Measurements from ENCODE around the gene ENAH. TPM values are rescaled to one million over a fixed set of nuclear protein-coding genes. Genes with fewer than 3 reads are reported as not detected.
A peak's percentile ranks its signal among the peaks of the same experiment; 100 is the strongest.
"Not testable (repeated sequence)": the region's sequence is repeated elsewhere in the genome, so short reads cannot be mapped to it uniquely, and the experiment has no call there.

Gene ENAH
- total and polyA plus RNA-seq, 9 donors, result 59.4 to 178 (median 149) TPM

- WGBS (ENCODE audit: insufficient coverage), result no CpG with 5 or more reads among the region's 6 CpGs
Measured at GRCh38 chr1:225693697-225694096, 40.8 kb upstream of the ENAH start.

GRCh38 chr1:225693085-225693696, 40.3 kb upstream of the ENAH start:
- Histone ChIP-seq H3K4me3 (ENCODE audit: low read length) (no peak overlapping the region), H3K9me3 (replicated peaks; ENCODE audit: control insufficient read depth, low read depth, low read length) (no peaks in the 10 kb centered on the region), H3K36me3 (ENCODE audit: control insufficient read depth, insufficient read depth, low read length) (no peaks in the 10 kb centered on the region), H3K27ac (ENCODE audit: low read length) (no peak overlapping the region), H3K27me3 (ENCODE audit: control insufficient read depth, insufficient read depth, low read length) (no peaks in the 10 kb centered on the region), H3K4me1 (ENCODE audit: control insufficient read depth, insufficient read depth, low read length) (peaks cover 29% of the 10 kb centered on the region)
- DNase-seq, result no peak
- WGBS (ENCODE audit: insufficient coverage), result 75% methylated on average over 5 of the region's 6 CpGs

More at GRCh38 chr1:225693697-225694096, 40.8 kb upstream of the ENAH start:
- H3K27me3 ChIP-seq (ENCODE audit: control insufficient read depth, insufficient read depth, low read length); H3K27ac ChIP-seq (ENCODE audit: low read length); H3K4me3 ChIP-seq (ENCODE audit: low read length); H3K9me3 ChIP-seq (replicated peaks; ENCODE audit: control insufficient read depth, low read depth, low read length); H3K36me3 ChIP-seq (ENCODE audit: control insufficient read depth, insufficient read depth, low read length); DNase-seq: not testable (repeated sequence)
- peaks cover 32% of the 10 kb centered on the region for H3K4me1 ChIP-seq (ENCODE audit: control insufficient read depth, insufficient read depth, low read length)

GRCh38 chr1:225692517-225692879, 39.6 kb upstream of the ENAH start:
- no peak overlapping the region for H3K27ac ChIP-seq (ENCODE audit: low read length)
- H3K4me1 ChIP-seq (ENCODE audit: control insufficient read depth, insufficient read depth, low read length), result peaks cover 26% of the 10 kb centered on the region
- no peak for DNase-seq

GRCh38 chr1:225691861-225692516, 39.1 kb upstream of the ENAH start:
- Histone ChIP-seq H3K9me3 (replicated peaks; ENCODE audit: control insufficient read depth, low read depth, low read length) (no peaks in the 10 kb centered on the region), H3K4me1 (ENCODE audit: control insufficient read depth, insufficient read depth, low read length) (peaks cover 22% of the 10 kb centered on the region), H3K4me3 (ENCODE audit: low read length) (no peak overlapping the region), H3K27me3 (ENCODE audit: control insufficient read depth, insufficient read depth, low read length) (no peaks in the 10 kb centered on the region), H3K36me3 (ENCODE audit: control insufficient read depth, insufficient read depth, low read length) (no peaks in the 10 kb centered on the region), H3K27ac (ENCODE audit: low read length) (no peak overlapping the region)
- DNase-seq, result peak; percentile 25
- 92% methylated on average over 1 of the region's 4 CpGs for WGBS (ENCODE audit: insufficient coverage)

More at GRCh38 chr1:225692517-225692879, 39.6 kb upstream of the ENAH start:
- H3K27me3 ChIP-seq (ENCODE audit: control insufficient read depth, insufficient read depth, low read length), result no peaks in the 10 kb centered on the region
- no peaks in the 10 kb centered on the region for H3K9me3 ChIP-seq (replicated peaks; ENCODE audit: control insufficient read depth, low read depth, low read length)
- H3K36me3 ChIP-seq (ENCODE audit: control insufficient read depth, insufficient read depth, low read length), result no peaks in the 10 kb centered on the region
- H3K4me3 ChIP-seq (ENCODE audit: low read length), result no peak overlapping the region
- WGBS (ENCODE audit: insufficient coverage), result no CpG with 5 or more reads among the region's 1 CpG

GRCh38 chr1:225691377-225691776, 38.5 kb upstream of the ENAH start:
- H3K36me3 ChIP-seq (ENCODE audit: control insufficient read depth, insufficient read depth, low read length), result no peaks in the 10 kb centered on the region
- WGBS (ENCODE audit: insufficient coverage), result 71% methylated on average over 1 of the region's 2 CpGs
- peaks cover 17% of the 10 kb centered on the region for H3K4me1 ChIP-seq (ENCODE audit: control insufficient read depth, insufficient read depth, low read length)
- H3K27ac ChIP-seq (ENCODE audit: low read length), result no peak overlapping the region
- H3K4me3 ChIP-seq (ENCODE audit: low read length), result no peak overlapping the region
- no peaks in the 10 kb centered on the region for H3K27me3 ChIP-seq (ENCODE audit: control insufficient read depth, insufficient read depth, low read length)
- no peaks in the 10 kb centered on the region for H3K9me3 ChIP-seq (replicated peaks; ENCODE audit: control insufficient read depth, low read depth, low read length)
- peak; percentile 24 for DNase-seq

- Histone ChIP-seq H3K9me3 (replicated peaks; ENCODE audit: control insufficient read depth, low read depth, low read length) (no peaks in the 10 kb centered on the region), H3K4me1 (ENCODE audit: control insufficient read depth, insufficient read depth, low read length) (peaks cover 7% of the 10 kb centered on the region), H3K27ac (ENCODE audit: low read length) (no peak overlapping the region), H3K27me3 (ENCODE audit: control insufficient read depth, insufficient read depth, low read length) (no peaks in the 10 kb centered on the region), H3K4me3 (ENCODE audit: low read length) (no peak overlapping the region), H3K36me3 (ENCODE audit: control insufficient read depth, insufficient read depth, low read length) (no peaks in the 10 kb centered on the region)
- WGBS (ENCODE audit: insufficient coverage), result 100% methylated on average over 1 of the region's 2 CpGs
- DNase-seq, result no peak
Measured at GRCh38 chr1:225689882-225690459, 37.0 kb upstream of the ENAH start.

- Histone ChIP-seq H3K27ac (ENCODE audit: low read length) (no peak overlapping the region), H3K9me3 (replicated peaks; ENCODE audit: control insufficient read depth, low read depth, low read length) (no peaks in the 10 kb centered on the region), H3K4me1 (ENCODE audit: control insufficient read depth, insufficient read depth, low read length) (peaks cover 3% of the 10 kb centered on the region), H3K36me3 (ENCODE audit: control insufficient read depth, insufficient read depth, low read length) (no peaks in the 10 kb centered on the region), H3K27me3 (ENCODE audit: control insufficient read depth, insufficient read depth, low read length) (no peaks in the 10 kb centered on the region), H3K4me3 (ENCODE audit: low read length) (no peak overlapping the region)
- no peak for DNase-seq
- 83% methylated on average over 1 of the region's 2 CpGs for WGBS (ENCODE audit: insufficient coverage)
Measured at GRCh38 chr1:225688345-225688744, 35.4 kb upstream of the ENAH start.

GRCh38 chr1:225685476-225686176, 32.7 kb upstream of the ENAH start:
- no peak overlapping the region for H3K27ac ChIP-seq (ENCODE audit: low read length)
- H3K36me3 ChIP-seq (ENCODE audit: control insufficient read depth, insufficient read depth, low read length), result no peaks in the 10 kb centered on the region
- no peak overlapping the region for H3K4me3 ChIP-seq (ENCODE audit: low read length)
- no peaks in the 10 kb centered on the region for H3K9me3 ChIP-seq (replicated peaks; ENCODE audit: control insufficient read depth, low read depth, low read length)
- H3K4me1 ChIP-seq (ENCODE audit: control insufficient read depth, insufficient read depth, low read length), result no peaks in the 10 kb centered on the region
- no peaks in the 10 kb centered on the region for H3K27me3 ChIP-seq (ENCODE audit: control insufficient read depth, insufficient read depth, low read length)
- no peak for DNase-seq
- WGBS (ENCODE audit: insufficient coverage), result no CpG with 5 or more reads among the region's 1 CpG

GRCh38 chr1:225684741-225685140, 31.8 kb upstream of the ENAH start:
- WGBS (ENCODE audit: insufficient coverage), result 100% methylated on average over 1 of the region's 4 CpGs
- Histone ChIP-seq H3K9me3 (replicated peaks; ENCODE audit: control insufficient read depth, low read depth, low read length) (no peaks in the 10 kb centered on the region), H3K4me3 (ENCODE audit: low read length) (no peak overlapping the region), H3K36me3 (ENCODE audit: control insufficient read depth, insufficient read depth, low read length) (no peaks in the 10 kb centered on the region), H3K27me3 (ENCODE audit: control insufficient read depth, insufficient read depth, low read length) (no peaks in the 10 kb centered on the region), H3K4me1 (ENCODE audit: control insufficient read depth, insufficient read depth, low read length) (no peaks in the 10 kb centered on the region), H3K27ac (ENCODE audit: low read length) (no peak overlapping the region)
- no peak for DNase-seq

- H3K27me3 ChIP-seq (ENCODE audit: control insufficient read depth, insufficient read depth, low read length), result peaks cover 11% of the 10 kb centered on the region
- H3K36me3 ChIP-seq (ENCODE audit: control insufficient read depth, insufficient read depth, low read length), result no peaks in the 10 kb centered on the region
- no peaks in the 10 kb centered on the region for H3K9me3 ChIP-seq (replicated peaks; ENCODE audit: control insufficient read depth, low read depth, low read length)
- no CpG with 5 or more reads among the region's 2 CpGs for WGBS (ENCODE audit: insufficient coverage)
- H3K4me3 ChIP-seq (ENCODE audit: low read length), result no peak overlapping the region
- DNase-seq, result no peak
- no peak overlapping the region for H3K27ac ChIP-seq (ENCODE audit: low read length)
- H3K4me1 ChIP-seq (ENCODE audit: control insufficient read depth, insufficient read depth, low read length), result peaks cover 4% of the 10 kb centered on the region
Measured at GRCh38 chr1:225681231-225681630, 28.3 kb upstream of the ENAH start.

Measured in muscle of leg (tissue), 11 donors.